Measurements from ENCODE around the gene SLC19A1. TPM values are rescaled to one million over a fixed set of nuclear protein-coding genes. Genes with fewer than 3 reads are reported as not detected.

Gene SLC19A1
- total RNA-seq, 4 donors from 2014 or later, result 1.5 to 8.6 (median 5.3) TPM

DNA sequence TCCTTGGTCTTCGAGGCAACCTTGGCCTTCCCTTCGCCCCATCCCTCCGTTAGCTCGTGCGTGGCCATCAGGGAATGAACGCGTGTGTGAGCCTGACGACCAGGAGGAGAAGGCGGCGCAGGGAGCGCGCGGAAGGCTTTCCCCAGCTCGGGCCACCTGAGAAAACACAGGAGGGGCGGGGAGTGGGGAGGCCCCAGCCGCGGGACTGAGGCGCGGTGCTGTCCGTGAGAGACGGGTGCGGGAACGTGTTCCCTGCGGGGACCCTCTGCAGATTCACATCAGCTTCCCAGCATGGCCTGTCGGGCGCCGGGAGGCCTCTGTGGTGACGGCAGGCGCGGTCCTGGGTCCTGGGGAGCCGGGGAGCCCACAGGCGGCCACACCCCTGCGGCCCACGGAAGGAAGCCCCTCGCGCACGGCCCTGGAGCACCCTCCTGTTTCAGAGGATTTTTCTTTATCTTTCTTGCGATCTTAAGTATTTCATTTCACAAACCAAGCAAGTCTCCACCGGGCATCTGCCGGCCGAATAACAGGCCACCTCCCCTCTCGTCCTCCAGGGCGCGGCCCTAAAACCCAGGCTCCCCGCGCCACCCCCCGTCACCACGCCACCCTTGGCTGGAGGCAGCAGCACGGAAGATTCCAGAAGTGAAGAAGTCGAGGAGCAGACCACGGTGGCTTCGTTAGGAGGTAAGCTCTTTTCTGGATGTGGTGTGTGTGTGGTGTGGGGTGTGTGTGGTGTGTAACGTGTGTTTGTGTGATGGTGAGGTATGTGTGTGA, 66.3 kb downstream of the SLC19A1 start:
- H3K4me3 ChIP-seq, result no peak overlapping the region
- no peak overlapping the region for H3K27ac ChIP-seq
- H3K9me3 ChIP-seq, result no peaks in the 10 kb centered on the region
- H3K4me1 ChIP-seq, result peaks cover 0 to 37% (median 22%) of the 10 kb centered on the region in 3 donors
- TF ChIP-seq POLR2AphosphoS5 (IDR thresholded peaks at IDR 0.05) (no peak), POLR2A (IDR thresholded peaks at IDR 0.05) (no peak), EP300 (IDR thresholded peaks at IDR 0.05) (no peak)
- TF ChIP-seq, protein P1, sequence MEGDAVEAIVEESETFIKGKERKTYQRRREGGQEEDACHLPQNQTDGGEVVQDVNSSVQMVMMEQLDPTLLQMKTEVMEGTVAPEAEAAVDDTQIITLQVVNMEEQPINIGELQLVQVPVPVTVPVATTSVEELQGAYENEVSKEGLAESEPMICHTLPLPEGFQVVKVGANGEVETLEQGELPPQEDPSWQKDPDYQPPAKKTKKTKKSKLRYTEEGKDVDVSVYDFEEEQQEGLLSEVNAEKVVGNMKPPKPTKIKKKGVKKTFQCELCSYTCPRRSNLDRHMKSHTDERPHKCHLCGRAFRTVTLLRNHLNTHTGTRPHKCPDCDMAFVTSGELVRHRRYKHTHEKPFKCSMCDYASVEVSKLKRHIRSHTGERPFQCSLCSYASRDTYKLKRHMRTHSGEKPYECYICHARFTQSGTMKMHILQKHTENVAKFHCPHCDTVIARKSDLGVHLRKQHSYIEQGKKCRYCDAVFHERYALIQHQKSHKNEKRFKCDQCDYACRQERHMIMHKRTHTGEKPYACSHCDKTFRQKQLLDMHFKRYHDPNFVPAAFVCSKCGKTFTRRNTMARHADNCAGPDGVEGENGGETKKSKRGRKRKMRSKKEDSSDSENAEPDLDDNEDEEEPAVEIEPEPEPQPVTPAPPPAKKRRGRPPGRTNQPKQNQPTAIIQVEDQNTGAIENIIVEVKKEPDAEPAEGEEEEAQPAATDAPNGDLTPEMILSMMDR (IDR thresholded peaks at IDR 0.05), result no peak
- no peak for ATAC-seq
- H3K27me3 ChIP-seq, result peaks cover 15% of the 10 kb centered on the region
- H3K36me3 ChIP-seq, result peaks cover 0 to 50% of the 10 kb centered on the region in 2 donors
- 60 to 88% methylated on average over 1 to 13 of the region's 53 CpGs for WGBS, 2 donors (ENCODE audit: low coverage in 1 of 2)

- peaks cover 15% of the 10 kb centered on the region for H3K27me3 ChIP-seq
- no peaks in the 10 kb centered on the region for H3K9me3 ChIP-seq
- H3K27ac ChIP-seq, result no peak overlapping the region
- TF ChIP-seq POLR2A (IDR thresholded peaks at IDR 0.05) (no peak), POLR2AphosphoS5 (IDR thresholded peaks at IDR 0.05) (no peak), EP300 (IDR thresholded peaks at IDR 0.05) (no peak)
- TF ChIP-seq, protein P1 (IDR thresholded peaks at IDR 0.05), result no peak
- no CpG with 5 or more reads among the region's 43 CpGs for WGBS, 2 donors (ENCODE audit: low coverage in 1 of 2)
- H3K4me3 ChIP-seq, result no peak overlapping the region
- peaks cover 0 to 44% (median 28%) of the 10 kb centered on the region in 3 donors for H3K4me1 ChIP-seq
- ATAC-seq, result no peak
- peaks cover 0 to 42% of the 10 kb centered on the region in 2 donors for H3K36me3 ChIP-seq
Observed at GRCh38 chr21:45475004-45475685, 67.1 kb downstream of the SLC19A1 start.

GRCh38 chr21:45474323-45474950, 67.8 kb downstream of the SLC19A1 start:
- no peak overlapping the region for H3K4me3 ChIP-seq
- peaks cover 15% of the 10 kb centered on the region for H3K27me3 ChIP-seq
- peaks cover 0 to 35% of the 10 kb centered on the region in 2 donors for H3K36me3 ChIP-seq
- no peak for TF ChIP-seq POLR2A (IDR thresholded peaks at IDR 0.05)
- no peak for TF ChIP-seq POLR2AphosphoS5 (IDR thresholded peaks at IDR 0.05)
- TF ChIP-seq, protein P1 (IDR thresholded peaks at IDR 0.05), result no peak
- TF ChIP-seq EP300 (IDR thresholded peaks at IDR 0.05), result no peak
- no peak for ATAC-seq
- WGBS, 2 donors (ENCODE audit: low coverage in 1 of 2), result 100% methylated on average over 1 to 2 of the region's 18 CpGs
- H3K4me1 ChIP-seq, result peaks cover 0 to 50% (median 28%) of the 10 kb centered on the region in 3 donors
- H3K27ac ChIP-seq, result no peak overlapping the region
- H3K9me3 ChIP-seq, result no peaks in the 10 kb centered on the region

DNA sequence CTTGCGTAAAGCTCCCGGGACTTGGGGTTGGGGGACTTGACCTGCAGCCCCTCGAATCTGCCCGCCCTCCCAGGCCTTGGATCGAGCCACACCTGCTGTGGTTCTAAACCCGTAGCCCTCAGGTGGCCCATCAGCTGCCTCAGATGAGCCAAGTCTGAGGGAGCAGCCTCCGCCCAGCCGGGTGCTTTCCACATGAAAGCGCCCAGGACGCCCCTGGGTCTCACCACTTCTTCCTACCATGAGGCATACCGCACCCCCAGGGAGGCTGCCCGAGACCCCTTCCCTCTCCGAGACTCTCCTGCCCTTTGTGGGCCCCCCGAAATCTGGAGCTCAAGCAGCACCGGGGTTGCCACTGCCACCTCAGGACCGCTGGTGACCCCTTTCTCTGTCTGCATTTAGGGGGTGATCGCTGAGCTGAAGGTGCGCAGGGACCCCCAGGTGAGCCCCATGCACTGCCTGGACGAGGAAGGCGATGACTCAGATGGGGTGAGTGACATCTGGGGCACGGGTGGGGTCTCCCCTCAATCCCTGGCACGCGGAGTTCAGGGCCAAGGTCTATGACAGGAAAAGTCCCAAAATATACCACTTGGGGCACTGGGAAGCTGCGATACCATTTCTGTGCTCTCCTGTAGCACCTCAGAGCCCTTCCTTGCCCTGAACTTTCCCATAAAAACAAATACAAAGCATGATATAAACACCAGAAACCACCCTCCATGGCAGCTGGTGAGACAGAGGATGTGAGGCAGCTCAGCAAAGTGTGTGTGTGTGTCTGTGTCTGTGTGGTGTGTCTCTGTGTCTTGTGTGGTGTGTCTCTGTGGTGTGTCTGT, 68.5 kb downstream of the SLC19A1 start:
- Histone ChIP-seq H3K27me3 (peaks cover 15% of the 10 kb centered on the region), H3K4me1 (peaks cover 0 to 57% (median 28%) of the 10 kb centered on the region in 3 donors), H3K36me3 (peaks cover 0 to 34% of the 10 kb centered on the region in 2 donors), H3K4me3 (no peak overlapping the region), H3K9me3 (no peaks in the 10 kb centered on the region), H3K27ac (no peak overlapping the region)
- ATAC-seq, result no peak
- TF ChIP-seq POLR2A (IDR thresholded peaks at IDR 0.05) (no peak), EP300 (IDR thresholded peaks at IDR 0.05) (no peak), POLR2AphosphoS5 (IDR thresholded peaks at IDR 0.05) (no peak)
- TF ChIP-seq, protein P1 (IDR thresholded peaks at IDR 0.05), result no peak
- WGBS, 2 donors (ENCODE audit: low coverage in 1 of 2), result 95 to 100% methylated on average over 3 of the region's 24 CpGs
